ENCODE measurements around the gene TRAPPC12.
A peak's percentile ranks its signal among the peaks of the same experiment; 100 is the strongest.

Gene TRAPPC12

DNA sequence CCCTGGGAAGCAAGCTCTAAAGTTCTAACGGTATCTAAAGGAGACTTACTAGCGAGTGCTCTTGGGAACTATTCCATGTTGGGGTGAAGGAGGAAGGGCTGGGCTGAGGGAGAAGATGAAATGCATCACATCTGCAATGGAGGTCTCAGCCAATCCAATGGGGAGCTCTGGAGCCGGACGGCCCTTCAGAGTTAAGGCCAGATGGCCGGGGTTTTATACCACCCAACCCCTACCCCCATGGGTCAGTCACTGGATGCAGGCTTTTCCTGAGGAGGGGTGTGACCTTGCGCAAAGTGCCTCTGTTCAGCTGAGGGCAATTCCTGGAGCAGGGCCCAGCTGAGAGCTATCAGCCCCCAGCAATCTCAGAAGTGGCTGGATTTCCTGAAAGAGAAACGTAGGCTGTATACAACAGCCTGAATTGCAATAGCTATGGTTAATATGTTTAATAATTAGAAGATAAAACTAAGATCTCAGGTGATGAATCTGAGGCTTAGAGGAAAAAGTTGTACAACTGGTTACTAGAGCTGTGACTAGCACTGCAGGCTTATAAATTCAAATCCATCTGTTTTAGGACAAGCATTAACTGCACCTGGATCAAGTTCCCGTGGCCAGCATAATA, 23.4 kb upstream of the TRAPPC12 start:
- no peak for TF ChIP-seq GATA2 (IDR thresholded peaks at IDR 0.05; ENCODE audit: low read depth, low read length)
- TF ChIP-seq GATA3 (IDR thresholded peaks at IDR 0.05; ENCODE audit: low read depth, low read length), result no peak

DNA sequence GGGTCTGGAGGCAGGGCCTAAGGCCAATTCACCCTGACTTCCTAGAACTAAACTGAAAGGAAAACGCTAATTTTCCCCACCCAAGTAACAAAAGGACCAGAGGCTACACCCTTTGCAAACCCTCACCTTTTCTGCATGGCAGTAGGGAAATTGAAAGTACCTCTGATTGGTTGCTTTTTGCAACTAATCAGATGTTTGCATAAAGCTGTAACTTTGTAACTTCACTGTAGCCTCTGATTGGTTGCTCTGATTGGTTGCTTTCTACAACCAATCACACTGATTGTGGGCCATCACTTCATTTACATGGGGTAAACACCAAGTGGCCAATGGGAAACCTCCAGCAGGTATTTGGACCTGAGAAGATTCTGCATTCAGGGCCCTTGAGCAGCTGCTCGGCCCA, 22.7 kb upstream of the TRAPPC12 start:
- TF ChIP-seq GATA3 (IDR thresholded peaks at IDR 0.05; ENCODE audit: low read depth, low read length), result no peak
- TF ChIP-seq GATA2 (IDR thresholded peaks at IDR 0.05; ENCODE audit: low read depth, low read length), result no peak

DNA sequence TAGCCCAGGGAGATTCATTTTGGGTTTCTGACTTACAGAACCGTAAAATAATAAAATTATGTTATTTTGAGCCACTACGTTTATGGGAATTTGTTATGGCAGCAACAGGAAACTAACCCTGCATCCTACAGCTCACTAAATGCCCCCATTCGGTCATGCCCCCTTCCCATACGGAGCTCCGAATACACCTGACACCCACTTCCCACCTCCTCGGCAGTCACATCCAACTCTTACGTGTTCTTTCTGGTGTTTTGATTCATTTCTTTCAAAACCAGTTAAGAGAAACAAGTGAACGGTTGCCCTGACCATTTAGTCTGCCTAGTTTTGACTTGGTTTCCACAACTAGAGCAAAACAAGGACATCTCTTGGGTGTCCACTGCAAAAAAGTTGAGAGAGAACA, 21.6 kb upstream of the TRAPPC12 start:
- no peak for TF ChIP-seq GATA2 (IDR thresholded peaks at IDR 0.05; ENCODE audit: low read depth, low read length)
- no peak for TF ChIP-seq GATA3 (IDR thresholded peaks at IDR 0.05; ENCODE audit: low read depth, low read length)

DNA sequence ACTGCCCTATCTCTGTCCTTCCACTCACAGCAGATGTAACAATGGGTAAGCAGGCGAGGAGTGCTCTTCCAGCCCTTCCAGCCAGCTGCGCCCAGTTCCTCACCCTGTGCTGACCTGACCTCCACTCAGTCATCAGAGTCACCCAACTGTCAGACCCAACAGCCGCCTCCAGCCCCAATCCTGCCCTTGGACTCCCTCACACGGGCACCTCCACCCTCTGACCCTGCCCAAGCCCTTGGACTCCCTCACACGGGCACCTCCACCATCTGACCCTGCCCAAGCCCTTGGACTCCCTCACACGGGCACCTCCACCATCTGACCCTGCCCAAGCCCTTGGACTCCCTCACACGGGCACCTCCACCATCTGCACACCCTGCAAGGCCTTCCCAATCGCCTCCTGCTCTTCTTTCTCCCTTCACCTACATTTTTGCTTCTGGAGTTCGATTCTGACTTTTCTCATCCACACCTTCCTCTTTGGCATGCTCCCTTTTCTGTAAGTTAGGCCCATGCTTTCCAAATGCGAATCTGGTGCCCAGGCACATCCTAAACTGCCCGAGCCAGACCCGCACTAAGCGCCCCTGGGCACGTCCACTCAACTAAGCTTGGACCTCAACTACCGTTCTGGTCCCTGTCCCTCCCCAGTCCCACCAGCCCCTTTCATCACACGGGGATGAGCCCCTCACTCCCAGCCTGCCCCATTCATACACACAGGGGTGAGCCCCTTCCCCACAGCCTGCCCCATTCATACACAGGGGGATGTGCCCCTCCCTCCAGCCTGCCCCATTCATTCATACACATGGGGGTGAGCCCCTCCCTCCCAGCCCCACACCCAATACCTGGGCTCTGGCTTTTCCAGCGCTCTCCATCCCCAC, 17.7 kb upstream of the TRAPPC12 start:
- TF ChIP-seq GATA2 (IDR thresholded peaks at IDR 0.05; ENCODE audit: low read depth, low read length) (no peak), GATA3 (IDR thresholded peaks at IDR 0.05; ENCODE audit: low read depth, low read length) (no peak)

DNA sequence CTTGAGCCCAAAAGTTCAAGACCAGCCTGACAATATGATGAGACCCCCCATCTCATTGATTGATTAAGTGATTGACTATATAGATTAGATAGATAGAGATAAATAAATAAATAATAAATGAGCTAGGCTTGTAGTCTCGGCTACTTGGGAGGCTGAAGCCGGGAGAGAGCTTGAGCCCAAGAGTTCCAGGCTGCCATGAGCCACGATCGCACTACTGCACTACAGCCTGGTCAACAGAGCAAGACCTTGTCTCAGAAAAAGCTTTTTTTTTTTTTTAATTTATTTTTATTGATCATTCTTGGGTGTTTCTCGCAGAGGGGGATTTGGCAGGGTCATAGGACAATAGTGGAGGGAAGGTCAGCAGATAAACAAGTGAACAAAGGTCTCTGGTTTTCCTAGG, 14.3 kb upstream of the TRAPPC12 start:
- TF ChIP-seq GATA3 (IDR thresholded peaks at IDR 0.05; ENCODE audit: low read depth, low read length) (no peak), GATA2 (IDR thresholded peaks at IDR 0.05; ENCODE audit: low read depth, low read length) (no peak)

DNA sequence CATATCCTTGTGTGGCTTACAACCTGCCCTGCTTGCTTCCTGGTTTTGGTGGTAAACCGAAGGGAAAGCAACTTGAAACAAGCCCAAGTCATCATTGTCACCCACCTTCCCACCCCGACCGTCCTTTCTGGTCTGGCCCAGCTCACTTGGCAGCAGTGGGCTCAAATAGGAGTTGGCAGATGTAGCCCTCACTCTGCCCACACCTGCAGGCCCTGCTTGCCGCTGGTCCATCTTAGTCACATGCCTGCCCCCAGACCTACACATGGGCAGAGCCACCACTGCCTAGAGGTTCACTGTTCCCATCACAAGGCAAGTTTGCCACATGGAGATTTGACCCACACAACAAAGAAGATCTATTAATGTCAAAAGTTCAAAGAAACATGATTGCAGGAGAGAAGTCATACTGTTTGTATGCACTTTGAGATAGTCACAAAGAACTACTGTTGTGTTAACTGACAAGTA, 11.2 kb upstream of the TRAPPC12 start:
- no peak for TF ChIP-seq GATA2 (IDR thresholded peaks at IDR 0.05; ENCODE audit: low read depth, low read length)
- TF ChIP-seq GATA3 (IDR thresholded peaks at IDR 0.05; ENCODE audit: low read depth, low read length), result no peak

DNA sequence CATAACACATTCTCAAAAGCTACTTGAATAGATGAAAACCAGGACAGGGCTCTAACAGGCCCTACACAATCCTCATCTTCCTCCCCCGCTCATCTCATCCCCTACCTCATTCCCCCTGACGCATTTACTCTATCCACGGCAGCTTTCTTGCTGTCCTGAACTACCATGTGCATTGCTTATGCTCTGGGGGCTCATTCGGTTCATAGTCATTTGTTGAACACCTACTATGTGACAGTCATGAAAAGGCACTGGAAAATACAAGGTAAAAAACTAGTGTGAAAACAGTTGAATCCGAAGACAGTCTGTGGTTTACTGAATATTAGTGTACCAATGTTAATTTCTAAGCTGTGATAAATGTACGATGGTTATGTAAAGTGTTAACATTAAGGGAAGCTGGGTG, 2.7 kb upstream of the TRAPPC12 start:
- TF ChIP-seq GATA3 (IDR thresholded peaks at IDR 0.05; ENCODE audit: low read depth, low read length) (no peak), GATA2 (IDR thresholded peaks at IDR 0.05; ENCODE audit: low read depth, low read length) (0 out of 2 replicates have a peak, but pooled peaks have one; percentile 7)

DNA sequence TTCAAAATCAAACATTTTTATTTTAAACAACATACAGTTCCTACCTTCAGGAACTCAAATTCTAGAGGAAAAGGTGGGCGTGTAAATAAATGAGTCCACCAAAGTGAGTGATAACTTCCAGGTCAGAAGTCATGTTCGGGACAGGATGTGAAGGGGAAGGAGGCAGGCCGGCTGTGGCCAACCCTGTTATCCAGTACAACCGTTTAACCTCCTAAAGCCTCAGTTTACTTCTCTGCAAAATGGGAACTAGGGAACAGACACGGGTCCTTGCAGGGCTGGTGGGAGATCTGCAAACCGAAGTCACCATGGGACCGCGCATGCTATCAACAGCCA, 2.2 kb upstream of the TRAPPC12 start:
- TF ChIP-seq GATA3 (IDR thresholded peaks at IDR 0.05; ENCODE audit: low read depth, low read length) (no peak), GATA2 (IDR thresholded peaks at IDR 0.05; ENCODE audit: low read depth, low read length) (no peak)

DNA sequence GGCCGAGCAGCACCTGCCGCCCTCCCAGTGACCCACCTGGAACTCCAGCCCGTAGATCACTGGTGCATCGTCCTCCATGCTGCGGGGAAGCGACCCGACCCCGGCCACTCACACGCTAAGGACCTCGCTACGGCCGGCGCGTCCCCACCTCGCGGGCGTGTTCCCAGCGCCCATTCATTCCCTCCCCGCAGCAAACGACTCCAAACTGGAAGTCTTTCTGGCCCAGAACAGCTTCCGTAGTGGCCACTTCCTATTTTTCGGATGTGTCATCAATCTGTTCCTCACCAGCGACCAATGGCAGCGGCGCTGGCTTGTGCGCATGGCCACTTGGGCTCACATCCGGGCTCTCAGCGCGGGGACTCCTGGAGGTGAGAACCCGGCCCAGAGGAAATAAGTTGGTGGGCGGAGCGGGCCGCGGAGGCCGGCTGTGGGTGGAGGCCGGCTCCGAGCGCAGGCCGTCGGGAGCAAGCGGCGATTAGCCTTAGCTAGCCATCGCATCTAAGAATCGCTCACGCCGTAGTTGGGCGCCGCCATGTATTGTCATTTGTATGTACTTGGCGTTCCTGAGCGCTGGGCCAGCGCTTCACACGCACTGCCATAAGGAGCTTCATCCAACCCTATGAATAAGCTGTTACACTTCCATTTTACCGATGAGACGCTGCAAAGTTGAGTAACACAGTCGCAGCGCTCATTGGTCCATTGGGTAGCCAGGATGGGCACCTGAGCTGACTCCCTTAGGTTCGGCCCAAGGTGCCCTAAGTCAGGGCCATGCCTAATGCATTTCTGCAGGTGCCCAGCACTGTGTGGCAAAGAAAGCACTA, 1.7 kb upstream of the TRAPPC12 start, which contains the start of gene EIPR1:
Gene EIPR1 (minus strand): TSS at position 207 of the 821 bp plus-strand sequence. CDS start 129 bp downstream, at position 78.
- TF ChIP-seq GATA2 (IDR thresholded peaks at IDR 0.05; ENCODE audit: low read depth, low read length), result no peak
- no peak for TF ChIP-seq GATA3 (IDR thresholded peaks at IDR 0.05; ENCODE audit: low read depth, low read length)

DNA sequence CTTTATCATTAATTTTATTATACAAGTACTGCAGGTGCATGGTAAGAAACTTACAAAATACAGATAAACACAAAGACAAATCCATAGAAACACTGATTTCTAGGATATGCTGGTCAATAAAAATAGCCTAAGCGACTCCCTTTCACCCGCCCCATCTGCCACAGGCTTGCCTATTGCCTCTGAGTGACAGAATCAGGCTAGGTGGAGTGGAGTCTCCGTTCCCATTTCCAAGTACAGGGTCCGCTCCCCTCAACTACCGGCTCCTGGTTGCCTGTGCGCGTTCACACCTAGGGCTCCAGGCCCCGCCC, 201 bp upstream of the TRAPPC12 start:
- TF ChIP-seq GATA2 (IDR thresholded peaks at IDR 0.05; ENCODE audit: low read depth, low read length) (no peak), GATA3 (IDR thresholded peaks at IDR 0.05; ENCODE audit: low read depth, low read length) (no peak)

DNA sequence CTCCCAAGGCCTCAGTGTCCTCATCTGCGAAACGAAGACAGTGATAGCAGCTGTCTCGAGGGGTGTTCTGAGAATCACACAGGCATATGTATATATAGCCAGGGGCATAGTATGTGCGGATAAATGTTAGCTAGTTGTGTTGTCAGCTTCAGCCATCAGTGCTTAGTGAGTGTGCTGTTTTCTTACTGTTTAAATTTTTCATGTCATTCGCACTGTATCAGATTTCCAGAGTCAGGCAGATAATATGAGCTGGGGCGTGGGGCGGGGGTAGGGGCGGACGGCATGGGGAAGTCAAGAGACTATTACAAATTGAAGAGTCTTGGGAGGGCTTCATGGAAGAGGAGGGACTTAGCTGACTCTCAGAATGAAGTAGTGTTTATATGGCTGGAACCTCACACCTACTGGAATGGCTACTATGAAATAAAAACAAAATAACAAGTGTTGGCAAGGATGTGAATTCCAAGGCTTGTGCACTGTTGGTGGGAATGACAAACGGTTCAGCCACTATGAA, 7.0 kb downstream of the TRAPPC12 start:
- TF ChIP-seq GATA3 (IDR thresholded peaks at IDR 0.05; ENCODE audit: low read depth, low read length) (no peak), GATA2 (IDR thresholded peaks at IDR 0.05; ENCODE audit: low read depth, low read length) (no peak)

DNA sequence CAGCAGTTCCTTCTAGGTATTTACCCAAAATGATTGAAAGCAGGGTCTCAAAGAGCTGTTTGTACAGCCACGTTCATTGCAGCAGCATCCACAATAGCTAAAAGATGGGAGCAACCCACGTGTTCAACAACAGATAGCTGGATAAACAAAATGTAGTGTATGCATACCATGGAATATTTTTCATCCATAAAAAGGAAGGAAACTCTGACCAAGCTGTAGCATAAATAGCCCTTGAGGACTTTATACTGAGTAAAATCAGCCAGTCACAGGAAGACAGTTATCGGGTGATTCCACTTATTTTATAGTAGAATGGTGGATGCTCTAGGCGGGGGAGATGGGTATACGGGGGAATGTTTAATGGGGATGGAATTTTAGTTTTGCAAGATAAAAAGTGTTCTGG, 7.5 kb downstream of the TRAPPC12 start:
- TF ChIP-seq GATA3 (IDR thresholded peaks at IDR 0.05; ENCODE audit: low read depth, low read length) (no peak), GATA2 (IDR thresholded peaks at IDR 0.05; ENCODE audit: low read depth, low read length) (no peak)

DNA sequence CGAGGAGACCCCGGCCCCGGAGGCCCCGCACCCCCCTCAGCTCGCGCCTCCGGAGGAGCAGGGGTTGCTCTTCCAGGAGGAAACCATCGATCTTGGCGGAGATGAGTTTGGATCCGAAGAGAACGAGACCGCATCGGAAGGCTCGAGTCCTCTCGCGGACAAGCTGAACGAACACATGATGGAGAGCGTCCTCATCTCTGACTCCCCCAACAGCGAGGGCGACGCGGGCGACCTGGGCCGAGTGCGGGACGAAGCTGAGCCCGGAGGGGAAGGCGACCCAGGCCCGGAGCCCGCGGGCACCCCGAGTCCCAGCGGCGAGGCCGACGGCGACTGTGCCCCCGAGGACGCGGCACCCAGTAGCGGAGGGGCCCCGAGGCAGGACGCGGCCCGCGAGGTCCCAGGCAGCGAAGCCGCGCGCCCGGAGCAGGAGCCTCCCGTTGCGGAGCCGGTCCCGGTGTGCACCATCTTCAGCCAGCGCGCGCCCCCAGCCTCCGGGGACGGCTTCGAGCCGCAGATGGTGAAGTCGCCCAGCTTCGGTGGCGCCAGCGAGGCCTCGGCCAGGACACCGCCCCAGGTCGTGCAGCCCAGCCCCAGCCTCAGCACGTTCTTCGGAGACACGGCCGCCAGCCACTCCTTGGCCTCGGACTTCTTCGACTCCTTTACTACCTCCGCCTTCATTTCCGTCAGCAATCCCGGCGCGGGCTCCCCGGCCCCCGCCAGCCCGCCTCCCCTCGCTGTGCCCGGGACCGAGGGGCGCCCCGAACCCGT, 8.3 kb downstream of the TRAPPC12 start:
- no peak for TF ChIP-seq GATA2 (IDR thresholded peaks at IDR 0.05; ENCODE audit: low read depth, low read length)
- TF ChIP-seq GATA3 (IDR thresholded peaks at IDR 0.05; ENCODE audit: low read depth, low read length), result no peak

DNA sequence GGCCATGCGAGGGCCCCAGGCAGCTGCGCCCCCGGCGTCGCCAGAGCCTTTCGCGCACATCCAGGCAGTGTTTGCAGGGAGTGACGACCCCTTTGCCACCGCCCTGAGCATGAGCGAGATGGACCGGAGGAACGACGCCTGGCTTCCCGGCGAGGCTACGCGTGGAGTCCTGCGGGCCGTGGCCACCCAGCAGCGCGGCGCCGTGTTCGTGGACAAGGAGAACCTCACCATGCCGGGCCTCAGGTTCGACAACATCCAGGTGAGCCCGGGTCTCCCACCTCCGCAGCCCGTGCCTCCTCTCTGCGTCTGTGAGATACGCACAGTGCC, 8.9 kb downstream of the TRAPPC12 start:
- no peak for TF ChIP-seq GATA2 (IDR thresholded peaks at IDR 0.05; ENCODE audit: low read depth, low read length)
- no peak for TF ChIP-seq GATA3 (IDR thresholded peaks at IDR 0.05; ENCODE audit: low read depth, low read length)

Data from SH-SY5Y (cell line).